GM08714 (cell line): ENCODE data around the gene PLEKHA8.

Experiments
- H3K4me3 ChIP-seq: fragments of 200-500 bp; sonication (Bioruptor generic); 2 replicates; pipeline ENCODE4 v1.5.1; 2014; ENCODE audit warnings: mild to moderate bottlenecking, low read length, inconsistent platforms
- ZNF274 ChIP-seq: IDR thresholded peaks from 2 replicates; pipeline ENCODE4 v1.6.1; 2012; ENCODE audit warnings: mild to moderate bottlenecking, low read depth, low read length

Gene PLEKHA8

DNA sequence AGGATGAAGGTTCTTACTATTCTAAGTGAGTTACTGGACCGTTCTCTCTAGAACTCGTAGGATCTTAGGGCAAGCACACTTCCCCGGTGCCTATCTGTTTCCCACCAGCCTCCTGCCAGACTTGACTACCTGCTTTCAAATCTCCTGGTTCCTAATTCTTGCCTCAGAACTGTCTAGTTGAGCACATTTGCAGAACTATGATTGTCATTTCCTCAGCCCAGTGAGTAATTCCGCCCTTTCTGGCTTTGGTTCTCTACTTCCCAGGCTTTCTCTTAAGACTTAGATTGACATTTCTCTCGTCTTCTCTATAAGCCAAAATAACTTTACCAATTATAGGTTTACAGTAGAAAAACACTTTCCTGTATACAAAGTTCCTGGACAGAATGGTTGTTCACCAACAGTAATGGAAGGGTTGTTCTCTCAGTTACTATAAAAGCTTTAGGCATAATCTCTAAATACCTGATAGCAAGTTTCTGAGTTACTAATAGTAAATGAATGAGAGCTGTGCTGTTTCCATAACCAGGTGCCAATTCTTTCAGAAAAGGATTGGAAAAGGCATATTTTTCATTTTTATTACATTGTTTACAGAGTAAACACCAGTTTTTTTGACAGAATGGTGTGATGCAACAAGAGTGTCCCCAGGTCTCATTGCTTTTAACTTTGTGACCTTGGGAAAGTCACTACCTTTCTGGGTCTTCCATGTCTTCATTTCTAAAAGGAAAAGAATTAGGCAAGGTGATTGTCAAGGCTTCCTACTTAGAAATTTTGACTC, 41.1 kb downstream of the PLEKHA8 start:
- no peak for TF ChIP-seq ZNF274
- H3K4me3 ChIP-seq = no peak overlapping the region

DNA sequence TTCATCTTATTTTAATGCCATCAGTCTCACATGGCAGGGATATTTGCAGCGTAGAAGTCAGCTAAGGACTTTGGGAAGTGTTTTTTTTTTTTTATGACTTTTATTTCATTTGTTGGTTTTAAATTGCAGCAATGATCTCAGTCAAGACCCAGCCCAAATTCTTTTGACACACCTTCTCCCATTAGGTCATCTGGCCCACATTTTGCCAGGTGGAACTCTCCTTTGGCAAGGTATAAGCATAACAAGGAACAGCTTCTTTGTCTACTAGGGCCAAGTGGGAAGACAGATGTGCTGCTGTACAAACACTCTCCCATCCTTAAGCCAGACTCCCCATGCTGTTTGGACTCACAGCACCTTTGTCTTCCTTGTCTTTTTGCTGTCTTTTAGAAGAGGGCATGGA, 41.8 kb downstream of the PLEKHA8 start:
- no peak overlapping the region for H3K4me3 ChIP-seq
- TF ChIP-seq ZNF274 = no peak

DNA sequence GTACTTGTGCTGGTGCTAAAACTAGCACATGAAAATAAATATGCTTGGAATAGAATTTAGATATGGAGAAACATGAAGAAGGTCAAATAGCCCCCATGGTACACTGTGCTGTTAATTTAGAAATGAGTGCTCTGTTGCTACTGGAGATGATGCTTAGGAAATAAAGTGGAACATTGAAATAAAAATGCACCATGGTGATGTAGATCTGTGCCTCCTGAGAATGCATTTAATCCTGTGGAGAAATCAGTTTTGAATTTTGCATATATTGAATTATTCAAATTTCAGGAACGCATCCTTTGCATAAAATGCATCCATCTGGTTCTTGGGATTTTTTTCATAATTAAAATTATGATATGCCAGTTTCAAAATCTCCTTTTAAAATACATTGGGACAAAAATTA, 44.5 kb downstream of the PLEKHA8 start:
- no peak overlapping the region for H3K4me3 ChIP-seq
- TF ChIP-seq ZNF274 = no peak

DNA sequence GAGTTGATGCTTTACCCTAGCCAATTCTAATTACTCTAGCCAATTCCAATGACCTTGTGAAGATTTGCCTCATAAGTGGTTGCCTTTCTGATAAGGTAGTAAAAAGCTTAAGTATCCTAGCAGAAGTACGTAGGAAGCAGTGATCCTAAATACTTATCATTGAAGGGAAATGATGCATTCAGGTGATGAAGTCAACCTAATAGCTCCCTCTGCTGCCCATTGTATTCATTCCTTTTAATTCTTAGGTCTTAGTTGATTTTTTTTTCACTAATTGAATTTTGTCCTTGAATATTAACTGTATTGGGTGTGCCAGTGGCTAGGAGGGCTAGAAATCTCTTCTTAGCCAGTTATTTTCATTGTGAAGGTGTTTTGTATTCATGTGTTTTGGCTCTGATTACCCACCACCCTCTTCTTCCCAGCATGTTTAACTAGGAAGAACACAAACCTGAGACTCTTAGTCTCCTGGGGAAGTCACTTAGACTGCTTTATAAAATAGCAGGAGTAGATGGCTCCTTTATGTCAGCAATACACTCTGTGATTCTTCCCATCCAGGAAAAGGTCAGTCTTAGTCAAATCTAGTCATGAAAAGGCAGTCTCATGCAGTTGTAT, 46.3 kb downstream of the PLEKHA8 start:
- TF ChIP-seq ZNF274 = no peak

DNA sequence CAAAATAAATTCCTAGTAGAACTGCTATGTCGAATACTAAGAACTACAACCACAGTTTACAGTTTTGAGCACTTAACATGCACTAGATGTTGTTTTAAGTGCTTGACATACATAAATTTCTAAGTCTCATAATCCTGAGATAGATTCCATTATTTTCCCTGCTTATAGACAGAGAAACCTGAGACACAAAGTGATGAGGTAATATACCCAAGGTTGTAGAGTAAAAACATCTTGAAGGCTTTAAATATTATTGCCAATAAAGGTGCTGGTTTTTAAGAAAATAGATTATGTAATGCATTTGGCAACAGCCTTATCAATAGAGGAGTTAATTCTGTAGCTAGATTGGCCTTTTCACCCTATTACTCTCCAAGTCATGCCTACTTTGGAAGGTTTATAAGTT, 48.2 kb downstream of the PLEKHA8 start:
- no peak overlapping the region for H3K4me3 ChIP-seq
- TF ChIP-seq ZNF274 = no peak

More for the DNA sequence above, 46.3 kb downstream of the PLEKHA8 start:
- H3K4me3 ChIP-seq = no peak overlapping the region

DNA sequence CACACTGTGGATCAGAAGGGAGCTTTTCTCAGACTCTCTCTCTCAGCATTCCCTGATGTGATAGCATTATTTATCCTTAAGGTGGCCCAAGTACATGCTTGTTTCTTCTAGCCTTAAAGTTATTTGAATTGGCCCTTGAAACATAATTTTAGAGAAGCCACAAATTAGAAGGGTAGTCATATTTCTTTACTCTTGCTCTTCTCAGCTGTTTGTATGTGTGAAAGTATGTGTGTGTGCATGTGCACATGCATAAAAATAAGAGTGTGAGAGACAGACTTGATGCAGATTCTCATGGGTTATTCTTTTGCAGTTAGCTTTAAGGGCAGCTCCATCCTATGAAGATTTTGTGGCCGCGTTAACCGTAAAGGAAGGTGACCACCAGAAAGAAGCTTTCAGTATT, 50.1 kb downstream of the PLEKHA8 start:
- TF ChIP-seq ZNF274 = no peak
- no peak overlapping the region for H3K4me3 ChIP-seq

DNA sequence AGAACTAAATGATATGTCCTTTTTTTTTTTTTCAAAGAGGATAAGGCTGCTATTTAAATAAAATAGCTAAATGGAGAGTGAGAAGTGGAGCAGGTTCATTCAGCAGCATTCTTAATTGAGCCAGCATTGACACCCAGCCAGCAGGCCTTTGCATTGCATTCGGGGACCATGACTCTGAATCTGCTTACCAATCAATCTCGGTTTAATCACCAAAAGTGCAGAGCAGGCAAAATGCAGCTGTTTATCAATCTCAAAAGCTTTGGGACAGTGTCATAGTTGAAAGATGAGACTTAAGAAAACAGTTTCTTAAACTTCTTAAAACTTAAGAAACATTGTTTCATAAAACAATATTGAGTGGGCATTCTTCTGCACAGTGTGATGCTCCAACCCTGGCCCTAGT, 51.7 kb downstream of the PLEKHA8 start:
- no peak overlapping the region for H3K4me3 ChIP-seq
- no peak for TF ChIP-seq ZNF274

DNA sequence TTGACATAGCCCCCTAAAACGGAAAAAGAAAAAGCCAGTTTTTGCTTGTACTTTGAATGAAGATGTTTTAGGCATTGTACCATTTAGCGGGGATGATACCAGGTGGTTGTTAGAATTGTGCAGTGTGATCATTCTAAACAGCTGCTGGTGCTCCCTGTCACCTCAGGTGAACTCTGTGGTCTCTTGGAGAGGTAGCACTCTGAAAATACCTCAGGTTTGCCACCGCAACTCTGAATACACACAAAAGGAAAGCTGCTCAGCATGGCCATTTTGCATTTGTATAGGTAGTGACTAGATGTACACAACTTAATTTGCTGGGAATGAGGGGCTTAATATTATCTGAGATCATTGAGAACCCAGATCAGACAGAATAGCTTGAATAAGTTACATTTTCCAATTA, 52.6 kb downstream of the PLEKHA8 start:
- H3K4me3 ChIP-seq = no peak overlapping the region
- no peak for TF ChIP-seq ZNF274

DNA sequence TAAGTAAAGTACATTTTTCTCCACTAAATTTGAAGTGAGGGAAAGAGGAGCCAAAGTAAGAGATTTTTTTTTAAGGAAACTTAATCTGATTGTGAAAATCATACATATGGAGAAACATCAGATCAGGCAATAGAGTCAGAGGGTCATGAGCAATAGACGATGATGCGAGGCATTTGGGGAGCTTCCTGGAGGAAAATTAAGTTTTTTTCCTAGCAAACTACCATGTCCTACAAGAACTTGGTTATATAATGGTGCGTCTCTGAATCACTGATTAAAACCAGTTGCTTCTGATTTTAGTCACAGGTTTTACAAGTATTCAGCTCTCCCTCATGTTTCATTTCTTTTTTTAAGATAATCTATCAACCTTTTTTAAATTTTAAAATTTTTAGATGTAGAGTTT, 54.5 kb downstream of the PLEKHA8 start:
- TF ChIP-seq ZNF274 = no peak
- H3K4me3 ChIP-seq = no peak overlapping the region

DNA sequence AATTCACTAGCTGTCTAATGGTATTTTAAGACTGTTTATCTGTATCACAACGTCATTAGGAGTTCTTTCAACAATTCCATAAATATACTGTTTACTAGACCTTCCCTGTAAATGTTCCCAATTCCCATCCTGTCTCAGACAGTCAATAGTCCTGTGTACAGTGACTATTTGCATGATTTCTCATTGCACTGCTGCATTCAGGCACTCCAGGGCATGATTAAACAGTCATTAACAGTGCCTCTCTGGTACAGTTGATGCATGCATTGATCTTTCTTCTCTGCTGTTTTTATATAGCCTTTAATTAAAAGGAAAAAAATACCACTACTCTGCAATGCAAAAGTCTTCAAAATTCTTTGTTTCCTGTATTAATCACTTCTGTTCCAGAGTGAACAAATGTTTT, 55.1 kb downstream of the PLEKHA8 start:
- H3K4me3 ChIP-seq = no peak overlapping the region
- no peak for TF ChIP-seq ZNF274

DNA sequence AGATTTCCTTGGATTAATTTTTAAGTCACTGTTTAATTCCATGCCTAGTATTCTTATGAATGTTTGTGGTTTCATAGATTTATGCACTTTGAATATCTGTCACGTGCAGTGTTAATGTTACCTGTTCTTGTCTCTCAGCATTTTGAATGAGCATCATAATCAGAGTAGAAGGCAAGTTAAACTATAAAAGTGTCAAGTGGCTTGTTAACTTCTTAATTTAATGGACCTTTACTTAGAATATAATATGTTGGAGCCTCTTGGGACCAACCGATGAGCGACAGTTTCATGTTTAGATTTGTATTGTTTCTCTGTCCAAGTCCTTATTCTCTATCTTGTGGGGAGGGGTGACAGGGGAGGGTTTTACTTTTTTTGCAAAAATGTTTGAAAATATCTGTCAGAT, 56.0 kb downstream of the PLEKHA8 start:
- no peak overlapping the region for H3K4me3 ChIP-seq
- TF ChIP-seq ZNF274 = no peak

DNA sequence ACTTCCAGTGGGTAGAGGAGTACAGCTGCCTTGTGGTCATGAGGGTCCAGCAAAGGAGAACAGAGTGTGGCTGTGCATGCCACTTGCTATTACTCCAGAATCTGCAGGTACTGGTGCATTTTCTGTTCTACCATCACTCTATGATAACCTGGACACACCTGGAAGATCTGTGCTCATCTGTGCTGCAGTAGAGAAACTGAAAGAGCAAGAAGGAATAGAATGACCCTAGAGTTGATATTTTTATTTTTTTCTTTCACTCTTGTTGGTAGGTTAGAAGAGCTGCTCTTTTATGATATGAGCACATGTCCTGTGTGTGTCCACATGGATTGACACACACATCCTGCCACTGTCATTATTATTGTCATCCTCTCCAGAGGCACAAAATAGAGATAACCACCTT, 58.3 kb downstream of the PLEKHA8 start:
- H3K4me3 ChIP-seq = no peak overlapping the region
- TF ChIP-seq ZNF274 = no peak

DNA sequence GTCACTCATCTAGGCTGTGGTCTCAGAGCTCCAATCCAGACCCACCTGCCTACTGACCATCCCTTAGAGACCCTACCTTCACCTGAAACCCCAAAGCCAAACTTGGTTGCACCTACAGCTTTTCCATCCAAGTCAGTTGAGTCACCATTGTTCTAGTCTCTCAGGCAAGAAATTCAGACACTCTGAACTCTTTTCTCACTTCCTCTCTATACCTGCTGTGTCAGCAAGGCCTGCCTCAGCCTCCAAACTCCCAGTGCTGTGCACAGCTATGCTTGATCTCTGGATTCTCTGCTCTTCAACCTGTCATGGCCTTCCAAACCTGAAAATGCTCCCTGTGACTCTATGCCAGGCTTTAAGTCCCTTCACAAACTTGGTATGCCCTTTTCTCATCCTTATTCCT, 59.2 kb downstream of the PLEKHA8 start:
- H3K4me3 ChIP-seq = no peak overlapping the region
- no peak for TF ChIP-seq ZNF274

DNA sequence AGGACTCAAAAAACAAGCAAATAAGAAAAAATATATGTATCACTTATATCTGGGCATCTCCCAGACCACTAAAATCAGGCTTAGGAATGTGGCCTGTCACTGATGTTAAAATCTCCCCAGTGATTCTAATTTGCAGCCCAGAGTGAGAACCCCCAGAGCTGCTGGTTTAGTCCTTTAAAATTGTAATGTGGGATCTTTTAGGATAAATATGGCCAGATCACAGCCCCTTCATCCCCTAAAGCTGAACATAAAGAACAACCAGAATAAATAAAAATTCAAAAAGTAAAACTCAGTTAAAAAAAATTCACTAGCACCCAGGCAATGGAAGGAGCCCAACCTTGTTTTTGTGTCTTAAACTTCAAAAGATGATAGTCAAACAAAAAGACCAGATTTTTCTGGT, 60.1 kb downstream of the PLEKHA8 start:
- H3K4me3 ChIP-seq = no peak overlapping the region
- no peak for TF ChIP-seq ZNF274

DNA sequence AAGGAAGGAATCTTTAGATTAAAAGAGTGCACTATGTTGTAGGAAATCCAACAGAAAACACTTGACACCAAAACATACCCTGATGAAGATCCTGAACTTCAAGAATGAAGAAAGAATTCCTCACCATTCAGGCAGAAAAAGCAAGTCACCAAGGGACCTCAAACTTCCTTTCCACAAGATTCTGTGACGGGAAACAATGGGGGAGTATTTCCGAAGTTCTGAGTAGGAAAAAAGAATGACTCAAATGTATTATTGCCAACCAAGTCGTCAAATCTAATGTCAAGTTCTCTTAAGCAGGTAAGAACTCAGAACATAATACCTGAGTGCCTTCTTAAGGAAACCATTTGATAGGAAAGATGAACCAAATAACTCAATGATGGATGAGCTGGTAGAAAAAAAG, 61.9 kb downstream of the PLEKHA8 start:
- H3K4me3 ChIP-seq = no peak overlapping the region
- no peak for TF ChIP-seq ZNF274
